GM21390 (cell line): ENCODE data around the gene ISG20L2.

ENCODE experiments used
- ATAC-seq: cut with Tn5 transposase; IDR thresholded peaks from one replicate; pipeline ENCODE4 v1.9.1; 2021; ENCODE audit not compliant: unreplicated experiment

The ISG20L2 gene

DNA sequence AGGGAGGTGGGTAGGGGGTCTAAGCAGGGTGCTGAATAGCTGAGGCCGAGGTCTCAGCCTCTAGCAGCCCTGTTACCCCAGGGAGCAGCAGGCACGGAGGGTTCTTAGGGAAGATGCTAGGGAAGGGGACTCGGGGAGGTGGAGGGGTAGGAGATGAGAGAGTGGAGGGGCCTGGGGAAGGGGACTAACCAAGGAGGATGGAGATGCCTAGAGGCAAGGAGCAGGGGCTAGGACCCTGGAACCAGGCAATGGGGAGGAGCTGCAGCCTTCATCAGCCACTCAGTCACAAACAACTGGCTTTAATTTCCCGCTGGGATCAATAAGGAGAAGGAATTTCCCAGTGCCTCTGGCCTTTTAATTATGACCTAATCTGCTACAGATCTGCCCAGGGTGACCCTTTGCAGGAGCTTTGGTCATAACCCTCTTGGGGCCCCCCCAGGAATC, 20.3 kb downstream of the ISG20L2 start:
- no peak for ATAC-seq

DNA sequence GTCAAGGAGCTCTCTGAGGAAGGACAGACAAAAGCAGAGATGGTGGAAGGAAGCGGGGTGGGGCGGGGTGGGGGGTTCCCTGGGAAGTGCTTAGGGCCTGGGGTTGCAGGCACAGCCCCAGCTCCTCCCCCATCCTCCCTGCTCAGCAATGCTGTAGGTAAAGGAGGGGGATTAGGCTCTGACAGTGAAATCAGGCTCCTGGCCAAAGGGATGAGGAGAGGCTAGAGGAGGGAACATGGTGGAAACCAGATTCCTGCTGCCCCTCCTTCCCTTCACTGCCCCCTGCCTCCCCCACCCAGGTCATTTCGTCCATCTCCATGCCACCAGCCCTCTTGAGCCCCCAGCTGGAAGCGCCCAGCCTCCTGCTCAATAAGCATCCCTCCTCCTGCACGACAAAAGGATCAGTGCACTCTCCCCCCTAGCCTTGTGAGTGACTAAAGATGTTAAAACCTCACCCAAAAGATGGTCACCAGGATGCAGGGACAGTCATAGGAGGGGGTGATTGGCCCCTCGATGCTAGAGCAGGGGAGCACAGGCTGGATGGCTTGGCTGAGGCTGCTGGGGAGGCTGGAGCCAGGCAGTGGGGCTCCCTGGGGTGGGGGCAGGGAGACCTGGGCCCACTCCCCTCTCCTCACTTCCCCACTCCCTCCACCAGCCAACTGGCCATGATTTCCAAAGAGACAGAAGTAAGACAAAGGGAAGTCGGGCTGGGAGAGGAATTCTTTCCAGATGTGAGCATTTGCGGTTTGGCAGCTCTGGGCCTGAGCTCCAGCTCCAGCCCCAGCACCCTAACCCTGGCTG, 20.9 kb downstream of the ISG20L2 start:
- no peak for ATAC-seq

- no peak for ATAC-seq
Observed at GRCh38 chr1:156706657-156707416, 21.7 kb downstream of the ISG20L2 start.

DNA sequence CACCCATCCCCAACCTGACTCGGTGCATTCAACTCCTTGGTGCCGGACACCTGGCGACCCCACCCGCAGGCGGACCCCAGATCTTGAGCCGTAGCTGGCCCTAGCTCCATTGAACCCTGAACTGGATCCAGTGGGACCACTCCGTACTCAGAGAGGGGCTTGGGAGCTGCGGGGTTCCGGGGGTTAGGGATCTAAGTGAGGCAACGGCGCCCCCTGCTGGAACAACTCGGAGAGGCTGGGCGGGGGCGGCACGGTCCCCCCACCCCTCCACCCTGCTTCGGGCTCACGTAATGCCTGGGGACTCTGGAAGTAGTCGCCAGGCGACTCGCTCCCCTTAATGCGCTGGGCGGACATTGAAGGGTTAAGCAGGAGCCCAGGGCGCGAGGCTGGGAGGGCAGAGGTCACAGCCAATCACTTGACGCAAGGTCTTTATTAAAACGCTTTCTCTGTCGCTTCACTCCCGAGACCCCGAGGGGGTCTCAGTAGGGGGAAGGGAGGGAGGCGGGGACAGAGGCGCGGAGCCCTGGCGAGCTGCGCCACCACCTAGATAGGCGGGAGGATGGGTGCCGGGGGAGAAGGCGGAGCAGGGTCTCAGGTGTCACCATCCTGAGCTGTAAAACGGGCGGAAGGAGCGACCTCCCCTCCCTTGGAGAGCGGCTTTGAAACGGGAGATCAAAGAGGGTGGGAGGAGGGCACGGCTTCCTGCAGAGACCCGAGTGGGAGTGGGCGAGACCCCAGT, 22.5 kb downstream of the ISG20L2 start:
- ATAC-seq = no peak

GRCh38 chr1:156705321-156705917, 23.1 kb downstream of the ISG20L2 start, which contains the start of gene CRABP2:
CRABP2 (minus strand) TSS chr1:156705583; CDS start chr1:156705446, 137 bp downstream.
- no peak for ATAC-seq

DNA sequence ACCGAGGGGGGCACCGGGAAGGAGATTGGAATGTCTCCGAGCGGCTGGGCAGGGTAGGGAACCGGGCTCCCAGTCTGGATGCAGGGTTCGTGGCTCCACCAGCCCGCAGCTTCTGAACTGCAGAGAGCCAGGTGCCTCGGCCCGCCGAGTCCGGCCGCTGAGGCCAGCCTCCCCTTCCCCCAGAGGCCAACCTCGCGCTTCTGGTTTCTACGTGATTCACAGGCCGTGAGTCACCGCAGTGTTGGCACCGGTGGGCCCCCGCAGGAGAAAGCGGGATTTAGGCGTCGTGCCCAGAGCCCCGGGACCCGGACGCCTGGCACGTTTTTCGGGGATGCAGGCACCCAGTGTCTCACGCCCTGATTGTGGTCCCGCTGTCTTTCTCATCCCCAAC, 23.6 kb downstream of the ISG20L2 start:
- no peak for ATAC-seq

DNA sequence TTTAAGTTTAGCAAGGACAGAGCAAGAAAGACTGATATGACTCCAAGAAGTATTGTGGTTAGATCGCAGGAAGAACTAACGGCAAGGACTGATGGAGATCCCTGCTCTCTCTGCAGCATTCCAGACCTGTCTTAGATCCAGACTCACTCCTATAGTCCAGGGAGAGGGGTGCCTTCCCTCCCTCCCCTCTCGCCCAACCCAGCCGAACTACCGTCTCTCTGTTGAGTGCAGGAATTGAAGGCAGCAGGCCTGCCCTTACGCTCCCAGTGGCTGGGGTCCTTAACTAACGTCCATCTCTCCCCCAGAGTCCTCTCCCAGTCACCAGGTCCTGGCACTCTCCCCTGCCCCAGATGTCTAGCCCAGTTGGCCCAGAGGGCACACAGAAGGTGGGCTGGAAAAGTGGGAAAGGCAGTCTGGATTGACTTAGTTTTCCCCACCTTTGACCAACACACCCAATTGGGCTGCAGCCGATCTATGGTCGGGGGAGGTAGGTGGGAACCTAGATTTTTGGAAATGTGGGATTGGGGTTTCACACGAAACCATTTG, 24.3 kb downstream of the ISG20L2 start:
- no peak for ATAC-seq

DNA sequence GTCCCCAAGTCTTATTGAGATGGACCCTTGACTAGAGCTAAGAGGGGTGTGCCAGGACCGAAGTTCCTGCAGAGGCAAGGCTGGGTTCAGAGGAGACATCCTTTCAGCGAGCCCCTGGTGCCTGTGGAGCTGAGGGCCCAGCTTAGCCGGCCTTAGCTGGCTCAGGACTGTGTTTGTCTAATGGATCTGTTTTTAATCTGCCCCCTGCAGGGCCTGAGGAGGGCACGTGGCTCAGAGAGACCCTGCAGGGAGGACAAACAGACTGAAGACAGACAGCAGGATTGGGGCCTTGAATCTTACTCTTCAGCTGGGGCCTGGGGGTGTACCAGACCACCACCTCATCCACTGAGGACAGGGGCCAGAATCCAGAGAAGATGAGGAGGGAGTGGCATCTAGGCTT, 24.8 kb downstream of the ISG20L2 start:
- no peak for ATAC-seq

DNA sequence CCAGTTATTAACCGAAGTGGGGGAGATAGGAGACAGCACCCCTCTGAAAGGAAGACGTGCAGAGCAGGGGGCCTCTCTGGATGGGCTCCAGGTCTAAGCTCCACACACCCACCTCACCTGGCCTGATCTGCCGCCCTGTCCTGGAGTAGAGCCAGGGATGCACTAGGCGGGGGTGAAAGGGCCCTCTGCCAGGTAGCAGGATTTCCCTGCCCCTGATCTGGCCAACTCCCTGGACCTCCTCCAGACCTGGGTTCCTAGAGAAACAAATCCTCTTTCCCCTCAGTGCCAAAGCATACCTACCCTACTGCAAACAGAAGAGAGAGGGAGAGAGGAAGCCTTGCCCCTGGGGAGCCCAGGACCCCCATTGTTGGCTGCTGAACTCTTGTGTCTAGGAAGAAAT, 25.2 kb downstream of the ISG20L2 start:
- no peak for ATAC-seq

- ATAC-seq = no peak
Observed at GRCh38 chr1:156700736-156701531, 27.6 kb downstream of the ISG20L2 start.

DNA sequence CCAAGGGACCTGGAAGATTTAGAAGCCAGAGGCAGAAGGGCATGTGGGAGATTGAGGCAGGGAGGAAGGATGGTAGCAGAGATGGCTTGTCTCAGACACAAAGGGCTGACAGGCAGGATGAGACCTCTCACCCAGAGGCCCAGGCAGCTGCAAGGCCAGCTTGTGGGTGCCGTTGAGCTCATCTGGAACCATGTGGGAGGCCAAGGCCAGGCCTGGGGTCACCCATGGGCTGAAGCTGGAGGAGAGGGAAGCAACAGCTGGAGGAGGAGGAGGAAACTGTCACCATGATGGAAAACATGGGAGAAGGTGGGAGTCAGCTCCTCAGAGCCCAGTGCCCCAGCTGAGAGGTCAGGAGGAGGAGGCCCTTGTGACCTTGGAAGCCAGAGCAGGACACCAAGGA, 29.6 kb downstream of the ISG20L2 start:
- no peak for ATAC-seq

DNA sequence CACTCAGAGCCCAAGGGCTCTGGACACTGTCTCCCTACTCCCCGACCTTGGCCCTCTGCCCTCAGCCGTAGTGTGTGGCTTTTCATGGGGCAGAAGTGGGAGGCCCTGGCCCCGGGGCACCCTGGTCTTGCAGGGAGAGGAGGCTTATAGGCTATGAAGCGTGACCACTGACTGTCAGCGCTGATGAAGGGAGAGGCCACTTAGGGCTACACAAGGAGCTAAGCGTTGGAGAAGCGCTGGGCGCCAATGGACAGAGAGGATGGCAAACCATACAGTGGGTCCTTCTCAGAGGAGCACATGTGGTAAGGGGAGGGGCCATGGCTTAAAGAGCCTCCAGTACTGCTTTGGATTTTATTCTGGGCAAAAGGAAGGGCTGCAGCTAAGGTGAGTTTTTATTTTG, 31.1 kb downstream of the ISG20L2 start:
- ATAC-seq = no peak

DNA sequence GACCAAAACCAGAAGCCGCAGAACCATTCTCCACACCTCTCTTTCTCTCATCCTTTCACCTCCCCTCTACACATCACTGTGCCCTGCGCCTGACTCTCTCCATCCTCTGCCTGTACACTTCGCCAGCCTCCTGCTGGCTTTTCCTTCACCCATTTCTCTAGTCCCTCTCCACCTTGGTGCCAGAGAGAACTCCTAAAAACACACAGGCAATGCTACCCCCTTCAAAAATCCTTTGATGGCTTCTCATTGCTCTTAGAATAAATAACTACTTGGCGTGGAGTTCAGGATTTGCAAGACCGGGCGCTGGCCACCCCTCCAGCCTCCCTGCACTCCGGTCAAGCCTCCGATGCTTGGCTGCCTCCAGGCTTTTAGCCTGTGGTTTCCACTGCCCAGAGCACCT, 31.8 kb downstream of the ISG20L2 start:
- no peak for ATAC-seq

GRCh38 chr1:156694690-156694962, 33.9 kb downstream of the ISG20L2 start:
- ATAC-seq = no peak

GRCh38 chr1:156693848-156694689, 34.5 kb downstream of the ISG20L2 start:
- no peak for ATAC-seq

DNA sequence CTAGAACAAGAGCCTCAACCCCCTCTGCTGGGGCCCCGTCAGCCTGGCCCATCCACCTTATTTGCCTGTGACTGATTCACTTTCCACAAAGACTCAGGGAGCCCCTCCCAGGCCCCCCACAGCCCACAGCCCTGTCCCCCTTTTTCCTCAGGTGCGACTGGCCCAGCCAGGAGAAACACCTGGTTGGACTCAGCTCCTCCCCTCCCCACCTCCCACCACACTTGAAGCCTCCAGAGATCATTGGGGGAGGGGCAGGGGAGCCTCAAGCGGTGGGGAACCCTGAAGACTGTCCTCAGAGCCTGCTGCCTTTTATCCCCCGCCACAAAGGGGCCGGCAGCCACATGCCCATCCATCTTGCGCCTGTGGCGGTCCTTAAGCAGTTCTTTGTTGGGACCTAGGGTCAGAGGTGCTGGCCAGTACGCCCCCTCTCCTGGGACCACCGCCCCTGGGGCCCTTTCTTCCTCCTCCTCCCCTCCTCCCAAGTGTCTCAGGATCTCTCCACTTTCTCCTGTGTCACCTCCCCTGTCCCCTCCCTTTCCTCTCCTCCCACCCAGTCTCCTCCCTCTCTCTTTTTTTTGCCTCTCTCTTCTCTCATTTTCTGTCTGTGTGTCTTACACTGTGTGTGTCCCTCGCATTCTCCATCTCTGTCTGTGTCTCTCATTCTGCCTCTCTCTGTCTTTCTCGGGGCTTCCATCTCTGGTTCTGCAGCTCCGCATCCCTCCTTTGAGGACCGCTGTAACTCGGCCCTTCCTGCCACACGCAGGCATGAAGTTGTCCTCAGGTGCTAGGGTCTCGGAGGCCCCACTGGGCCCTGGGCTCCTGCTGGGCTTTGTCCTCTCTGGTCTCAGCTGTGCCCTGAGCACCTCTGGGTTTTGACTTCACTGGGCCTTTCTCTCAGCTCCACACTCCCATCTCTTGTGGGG, 35.4 kb downstream of the ISG20L2 start:
- no peak for ATAC-seq

GRCh38 chr1:156692441-156692924, 36.1 kb downstream of the ISG20L2 start:
- ATAC-seq = no peak
